ENCODE data around the gene POLD1. TPM values are rescaled to one million over a fixed set of nuclear protein-coding genes. Genes with fewer than 3 reads are reported as not detected.

The POLD1 gene
- polyA plus RNA-seq, 3 donors, result 9.3 to 22.4 (median 15.6) TPM

DNA sequence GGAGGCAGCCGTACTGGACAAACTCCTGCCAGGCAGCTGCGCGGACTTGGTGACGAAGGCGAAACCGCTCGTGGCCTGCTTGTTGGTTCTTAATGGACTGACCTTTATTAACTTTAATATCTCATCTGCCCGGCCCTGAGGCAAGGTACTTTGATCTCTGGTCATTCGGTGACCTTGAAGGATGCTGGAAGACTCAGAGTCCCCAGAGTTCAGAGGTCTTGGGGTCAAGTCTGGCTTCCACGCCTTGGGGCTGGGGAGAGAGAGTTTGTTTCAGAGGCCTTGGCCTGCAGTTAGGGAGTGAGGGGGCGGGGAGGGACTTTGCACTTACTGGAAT is 82.5 kb downstream of the POLD1 start:
- Histone ChIP-seq H3K9ac (ENCODE audit: insufficient read depth, low read length, poor library complexity, severe bottlenecking) (no peak overlapping the region), H2AFZ (ENCODE audit: insufficient read depth, low read depth, low read length, poor library complexity, severe bottlenecking) (no peak overlapping the region), H4K20me1 (ENCODE audit: insufficient read depth, low read length) (no peaks in the 10 kb centered on the region), H3K4me1 (ENCODE audit: control insufficient read depth in 1 of 2, insufficient read depth in 2 of 2, low read length in 2 of 2) (no peaks in the 10 kb centered on the region), H3K27ac (ENCODE audit: low read depth in 1 of 2, low read length in 2 of 2) (no peak overlapping the region), H3K79me2 (ENCODE audit: insufficient read depth, low read length) (no peaks in the 10 kb centered on the region), H3K4me3 (replicated peaks in 1 of 3; ENCODE audit: low read depth in 2 of 3, low read length in 3 of 3) (no peak overlapping the region), H3K9me3 (replicated peaks in 1 of 2; ENCODE audit: control insufficient read depth in 1 of 2, insufficient read depth in 1 of 2, low read length in 2 of 2) (no peaks in the 10 kb centered on the region), H3K36me3 (replicated peaks in 1 of 2; ENCODE audit: control insufficient read depth in 1 of 2, insufficient read depth in 2 of 2, low read length in 2 of 2) (no peaks in the 10 kb centered on the region), H3K4me2 (replicated peaks; ENCODE audit: extremely low read depth, low read length, poor library complexity, severe bottlenecking) (no peak overlapping the region), H3K27me3 (ENCODE audit: control insufficient read depth in 2 of 2, insufficient read depth in 2 of 2, low read length in 2 of 2) (no peaks in the 10 kb centered on the region)
- H3K36me3 Mint-ChIP-seq, result no peaks in the 10 kb centered on the region
- no peak for DNase-seq
- no peak overlapping the region for H3K4me3 Mint-ChIP-seq
- peaks cover 3 to 8% (median 8%) of the 10 kb centered on the region in 3 donors for H3K27me3 Mint-ChIP-seq (ENCODE audit: low read depth in 3 of 3)
- H3K27ac Mint-ChIP-seq, result no peak overlapping the region
- H3K9me3 Mint-ChIP-seq, result peaks cover 0 to 2% (median 0%) of the 10 kb centered on the region in 7 donors
- intact Hi-C loops (cut with micrococcal nuclease), result no loop called here
- TF ChIP-seq CTCF (IDR thresholded peaks at IDR 0.05), result no peak
- H3K4me1 Mint-ChIP-seq, result no peaks in the 10 kb centered on the region
- 95% methylated on average over 9 of the region's 11 CpGs for WGBS (ENCODE audit: insufficient coverage)

- no peak overlapping the region for H3K4me2 ChIP-seq (replicated peaks; ENCODE audit: extremely low read depth, low read length, poor library complexity, severe bottlenecking)
- no peak for TF ChIP-seq CTCF (IDR thresholded peaks at IDR 0.05)
- Mint-ChIP-seq H3K4me3 (no peak overlapping the region), H3K36me3 (no peaks in the 10 kb centered on the region), H3K27ac (no peak overlapping the region), H3K27me3 (ENCODE audit: low read depth in 3 of 3) (peaks cover 6 to 8% (median 7%) of the 10 kb centered on the region in 3 donors), H3K9me3 (peaks cover 0 to 2% (median 0%) of the 10 kb centered on the region in 7 donors), H3K4me1 (no peaks in the 10 kb centered on the region)
- H3K9me3 ChIP-seq (replicated peaks in 1 of 2; ENCODE audit: control insufficient read depth in 1 of 2, insufficient read depth in 1 of 2, low read length in 2 of 2), result no peaks in the 10 kb centered on the region
- no peaks in the 10 kb centered on the region for H4K20me1 ChIP-seq (ENCODE audit: insufficient read depth, low read length)
- 81% methylated on average over 14 of the region's 18 CpGs for WGBS (ENCODE audit: insufficient coverage)
- no peak overlapping the region for H2AFZ ChIP-seq (ENCODE audit: insufficient read depth, low read depth, low read length, poor library complexity, severe bottlenecking)
- no peak for DNase-seq
- H3K27ac ChIP-seq (ENCODE audit: low read depth in 1 of 2, low read length in 2 of 2), result no peak overlapping the region
- no peaks in the 10 kb centered on the region for H3K79me2 ChIP-seq (ENCODE audit: insufficient read depth, low read length)
- H3K27me3 ChIP-seq (ENCODE audit: control insufficient read depth in 2 of 2, insufficient read depth in 2 of 2, low read length in 2 of 2), result no peaks in the 10 kb centered on the region
- H3K4me1 ChIP-seq (ENCODE audit: control insufficient read depth in 1 of 2, insufficient read depth in 2 of 2, low read length in 2 of 2), result no peaks in the 10 kb centered on the region
- intact Hi-C loops (cut with micrococcal nuclease), result no loop called here
- H3K36me3 ChIP-seq (replicated peaks in 1 of 2; ENCODE audit: control insufficient read depth in 1 of 2, insufficient read depth in 2 of 2, low read length in 2 of 2), result no peaks in the 10 kb centered on the region
- H3K9ac ChIP-seq (ENCODE audit: insufficient read depth, low read length, poor library complexity, severe bottlenecking), result no peak overlapping the region
- no peak overlapping the region for H3K4me3 ChIP-seq (replicated peaks in 1 of 3; ENCODE audit: low read depth in 2 of 3, low read length in 3 of 3)
Measured at GRCh38 chr19:50467566-50467965, 83.4 kb downstream of the POLD1 start.

Other genes with a start within 250 kb of the POLD1 start
- gene IZUMO2, start 221.1 kb upstream of the POLD1 start, polyA plus RNA-seq, result not detected
- not detected for gene MYH14, start 180.7 kb upstream of the POLD1 start, polyA plus RNA-seq
- gene KCNC3, start 55.0 kb upstream of the POLD1 start, polyA plus RNA-seq, result 10 to 100 TPM in 1 of 3 donors, under 1 TPM in 1, not detected in 1; 0.04 to 23.6 TPM
- 1 to 10 TPM in 1 of 3 donors, under 1 TPM in 2; 0.27 to 1.3 (median 0.52) TPM for gene NAPSA, start 18.7 kb upstream of the POLD1 start, polyA plus RNA-seq
- 100 to 1,000 TPM in 1 of 3 donors, 10 to 100 TPM in 2; 77.1 to 111 (median 78.9) TPM for gene NR1H2, start 7.9 kb upstream of the POLD1 start, polyA plus RNA-seq
- 1 to 10 TPM in 1 of 3 donors, under 1 TPM in 2; 0.16 to 2.3 (median 0.34) TPM for gene SPIB, start 34.6 kb downstream of the POLD1 start, polyA plus RNA-seq
- not detected for gene MYBPC2, start 48.5 kb downstream of the POLD1 start, polyA plus RNA-seq
- gene EMC10, start 92.2 kb downstream of the POLD1 start, polyA plus RNA-seq, result 10 to 100 TPM in 1 of 3 donors, 1 to 10 TPM in 2; 8.5 to 50.4 (median 9.3) TPM
- gene GARIN5A, start 92.5 kb downstream of the POLD1 start, polyA plus RNA-seq, result under 1 TPM in 1 of 3 donors, not detected in 2; 0.41 TPM
- gene JOSD2, start 126.8 kb downstream of the POLD1 start, polyA plus RNA-seq, result 10 to 100 TPM; 33.0 to 43.0 (median 37.2) TPM
- not detected for gene ASPDH, start 129.6 kb downstream of the POLD1 start, polyA plus RNA-seq
- not detected for gene LRRC4B, start 184.1 kb downstream of the POLD1 start, polyA plus RNA-seq

Measured in CD14-positive monocyte (primary cell).